HG03045 (cell line): ENCODE results near the gene EDARADD.
"Not testable (repeated sequence)": the region's sequence is repeated elsewhere in the genome, so short reads cannot be mapped to it uniquely, and the experiment has no call there.

ENCODE experiments used
- ATAC-seq: cut with Tn5 transposase; IDR thresholded peaks from one replicate; pipeline ENCODE4 v1.9.1; 2021; ENCODE audit warnings: mild to moderate bottlenecking, moderate library complexity; ENCODE audit not compliant: unreplicated experiment

EDARADD gene

DNA sequence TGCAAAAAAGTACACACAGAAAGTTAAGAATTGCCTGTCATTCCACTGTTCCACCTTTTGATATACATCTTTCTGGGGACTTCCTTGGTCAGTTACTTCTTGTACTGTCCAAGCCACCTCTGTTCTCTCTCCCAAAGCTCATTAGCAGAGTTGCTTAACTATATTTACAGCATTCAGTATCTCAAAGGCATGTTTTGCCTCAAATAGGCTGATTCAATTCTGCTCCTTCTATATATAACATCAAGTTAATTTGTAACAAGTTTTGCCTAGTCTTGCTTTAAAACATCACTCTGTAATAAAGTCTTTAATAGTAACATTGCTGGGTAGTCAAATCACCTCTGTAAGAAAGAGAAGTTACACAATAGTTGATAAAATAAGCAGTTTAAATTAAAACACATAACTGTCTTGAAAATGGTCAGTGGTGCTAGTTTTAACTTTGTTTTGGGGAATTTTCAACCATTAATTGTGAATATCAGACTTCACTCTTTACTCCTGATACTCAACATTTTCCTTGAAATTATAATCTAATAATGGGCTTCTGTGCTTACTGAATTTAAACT, 35.7 kb downstream of the EDARADD start:
- ATAC-seq, result no peak

DNA sequence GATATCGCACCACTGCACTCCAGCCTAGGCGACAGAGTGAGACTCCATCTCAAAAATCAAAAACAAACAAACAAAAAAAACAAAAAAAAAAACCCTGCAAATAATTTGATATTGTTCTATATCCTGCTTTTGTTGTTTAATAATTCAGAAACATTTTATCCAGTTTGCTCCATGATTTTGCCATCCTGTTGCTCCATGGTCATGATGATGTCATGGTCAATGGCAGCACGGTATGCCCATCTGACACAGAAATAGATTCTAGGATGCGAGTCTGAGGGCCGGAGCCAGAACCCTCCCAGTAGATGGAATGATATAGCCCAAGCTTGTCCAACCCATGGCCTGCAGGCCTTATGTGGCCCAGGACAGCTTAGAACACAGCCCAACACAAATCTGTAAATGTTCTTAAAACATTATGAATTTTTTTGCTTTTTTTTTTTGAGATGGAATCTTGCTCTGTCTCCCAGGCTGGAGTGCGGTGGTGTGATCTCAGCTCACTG, 39.8 kb downstream of the EDARADD start:
- no peak for ATAC-seq

DNA sequence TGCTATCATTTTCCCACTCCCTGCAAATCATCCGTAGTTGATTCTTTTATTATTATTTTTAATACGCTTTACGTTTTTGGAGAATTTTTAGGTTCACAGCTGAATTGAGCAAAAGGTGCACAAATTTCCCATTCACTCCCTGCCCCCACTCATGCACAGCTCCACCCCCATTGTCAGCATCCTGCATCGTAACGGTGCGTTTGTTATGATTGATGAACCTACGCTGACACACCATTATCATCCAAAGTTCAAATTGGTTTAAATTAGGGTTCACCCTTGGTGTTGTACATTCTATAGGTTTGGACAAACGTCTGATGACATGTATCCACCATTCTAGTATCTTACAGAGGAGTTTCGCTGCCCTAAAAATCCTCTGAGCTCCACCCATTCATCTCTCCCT, 44.5 kb downstream of the EDARADD start:
- no peak for ATAC-seq

- ATAC-seq, result no peak
Observed at GRCh38 chr1:236440373-236440772, 46.3 kb downstream of the EDARADD start.

- ATAC-seq, result no peak
Observed at GRCh38 chr1:236450779-236451178, 56.7 kb downstream of the EDARADD start.

GRCh38 chr1:236451796-236452373, 57.8 kb downstream of the EDARADD start:
- no peak for ATAC-seq

DNA sequence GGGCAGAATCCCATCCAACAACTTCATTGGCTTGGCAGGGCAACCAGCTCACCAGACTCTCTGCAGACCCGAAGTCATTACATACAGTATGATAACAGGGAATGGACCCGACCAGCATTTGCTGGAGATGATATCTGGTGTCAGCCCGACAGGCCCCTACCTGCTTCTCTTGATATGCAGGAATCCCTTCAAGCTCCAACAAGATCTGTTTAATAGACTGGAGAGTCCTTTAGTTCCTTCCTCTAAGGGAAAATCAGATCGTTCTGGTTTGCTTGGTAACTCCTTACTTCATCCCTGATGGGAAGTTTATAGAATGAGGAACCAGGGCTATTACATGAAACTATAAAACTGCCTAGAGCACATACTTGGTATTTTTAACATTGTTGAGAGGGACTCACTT, 61.2 kb downstream of the EDARADD start:
- no peak for ATAC-seq

GRCh38 chr1:236457775-236458174, 63.7 kb downstream of the EDARADD start:
- peak; percentile 63 for ATAC-seq

- no peak for ATAC-seq
Observed at GRCh38 chr1:236458996-236459395, 64.9 kb downstream of the EDARADD start.

DNA sequence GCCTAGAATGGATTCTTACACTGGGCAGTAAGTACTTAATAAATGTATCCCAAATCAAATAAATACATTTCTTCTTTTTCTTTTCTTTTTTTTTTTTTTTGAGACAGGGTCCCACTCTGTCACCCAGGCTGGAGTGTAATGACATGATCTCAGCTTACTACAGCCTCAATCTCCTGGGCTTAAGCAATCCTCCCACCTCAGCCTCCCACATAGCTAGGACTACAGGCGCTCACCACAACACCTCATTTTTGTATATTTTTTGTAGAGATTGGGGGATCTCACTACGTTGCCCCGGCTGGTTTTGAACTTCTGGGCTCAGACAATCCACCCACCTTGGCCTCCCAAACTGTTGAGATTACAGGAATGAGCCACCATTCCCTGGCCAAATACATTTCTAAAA, 66.0 kb downstream of the EDARADD start:
- ATAC-seq, result no peak

DNA sequence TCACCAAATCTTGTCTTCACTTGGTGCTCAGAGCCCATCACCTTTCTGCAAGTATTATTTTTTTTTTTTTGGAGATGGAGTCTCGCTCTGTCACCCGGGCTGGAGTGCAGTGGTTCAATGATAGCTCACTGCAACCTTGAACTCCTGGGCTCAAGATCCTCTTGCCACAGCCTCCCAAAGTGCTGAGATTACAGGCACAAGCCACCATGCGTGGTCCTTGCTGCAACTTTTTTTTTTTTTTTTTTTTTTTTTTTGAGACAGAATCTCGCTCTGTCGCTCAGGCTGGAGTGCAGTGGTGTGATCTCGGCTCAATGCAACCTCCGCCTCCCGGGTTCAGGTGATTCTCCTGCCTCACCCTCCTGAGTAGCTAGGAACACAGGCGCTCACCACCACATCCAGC, 70.1 kb downstream of the EDARADD start:
- not testable (repeated sequence) for ATAC-seq

- peak; percentile 8 for ATAC-seq
Observed at GRCh38 chr1:236465231-236465958, 71.3 kb downstream of the EDARADD start.

- ATAC-seq, result peak; percentile 81
Observed at GRCh38 chr1:236465959-236466303, 71.8 kb downstream of the EDARADD start.

GRCh38 chr1:236467327-236467641, 73.2 kb downstream of the EDARADD start:
- no peak for ATAC-seq

DNA sequence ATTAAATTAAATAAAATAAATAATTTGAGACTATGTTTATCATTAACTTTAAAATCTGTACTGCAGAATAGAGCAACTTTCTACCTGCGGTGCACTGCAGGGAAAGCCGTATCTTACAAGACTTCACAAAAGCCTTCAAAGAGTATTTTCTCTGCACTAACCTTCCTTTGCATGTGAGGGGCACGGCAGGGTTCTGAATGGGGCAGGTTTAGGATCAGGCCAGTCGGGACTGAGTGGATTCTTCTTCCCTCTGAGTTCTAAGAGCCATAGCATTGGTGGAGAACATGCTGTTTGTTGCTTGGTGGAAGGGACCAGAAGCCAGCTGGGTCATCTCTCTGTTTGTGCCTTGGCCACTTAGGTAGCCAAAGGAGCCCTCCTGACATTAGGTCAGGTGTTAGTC, 74.5 kb downstream of the EDARADD start:
- no peak for ATAC-seq

GRCh38 chr1:236469466-236469865, 75.4 kb downstream of the EDARADD start:
- ATAC-seq, result no peak

DNA sequence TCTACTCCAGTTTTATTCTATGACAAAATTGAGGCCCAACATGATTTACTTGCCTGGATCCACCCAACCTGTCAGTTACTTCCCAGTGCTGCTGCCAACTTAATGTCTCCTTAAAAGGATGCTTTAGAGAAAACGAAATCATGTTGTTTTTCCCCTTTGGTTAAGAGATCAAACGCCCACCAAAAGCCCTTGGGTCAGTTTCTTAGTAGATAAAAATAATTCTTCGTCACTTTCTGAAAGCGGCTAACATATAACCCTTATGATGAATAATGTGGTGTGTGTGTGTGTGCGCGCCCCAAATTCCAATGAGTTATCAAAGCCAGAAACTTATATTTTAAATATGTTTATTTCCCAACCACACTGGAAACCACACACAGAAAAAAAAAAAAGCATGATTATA, 77.0 kb downstream of the EDARADD start:
- no peak for ATAC-seq

GRCh38 chr1:236471653-236472052, 77.6 kb downstream of the EDARADD start:
- no peak for ATAC-seq

DNA sequence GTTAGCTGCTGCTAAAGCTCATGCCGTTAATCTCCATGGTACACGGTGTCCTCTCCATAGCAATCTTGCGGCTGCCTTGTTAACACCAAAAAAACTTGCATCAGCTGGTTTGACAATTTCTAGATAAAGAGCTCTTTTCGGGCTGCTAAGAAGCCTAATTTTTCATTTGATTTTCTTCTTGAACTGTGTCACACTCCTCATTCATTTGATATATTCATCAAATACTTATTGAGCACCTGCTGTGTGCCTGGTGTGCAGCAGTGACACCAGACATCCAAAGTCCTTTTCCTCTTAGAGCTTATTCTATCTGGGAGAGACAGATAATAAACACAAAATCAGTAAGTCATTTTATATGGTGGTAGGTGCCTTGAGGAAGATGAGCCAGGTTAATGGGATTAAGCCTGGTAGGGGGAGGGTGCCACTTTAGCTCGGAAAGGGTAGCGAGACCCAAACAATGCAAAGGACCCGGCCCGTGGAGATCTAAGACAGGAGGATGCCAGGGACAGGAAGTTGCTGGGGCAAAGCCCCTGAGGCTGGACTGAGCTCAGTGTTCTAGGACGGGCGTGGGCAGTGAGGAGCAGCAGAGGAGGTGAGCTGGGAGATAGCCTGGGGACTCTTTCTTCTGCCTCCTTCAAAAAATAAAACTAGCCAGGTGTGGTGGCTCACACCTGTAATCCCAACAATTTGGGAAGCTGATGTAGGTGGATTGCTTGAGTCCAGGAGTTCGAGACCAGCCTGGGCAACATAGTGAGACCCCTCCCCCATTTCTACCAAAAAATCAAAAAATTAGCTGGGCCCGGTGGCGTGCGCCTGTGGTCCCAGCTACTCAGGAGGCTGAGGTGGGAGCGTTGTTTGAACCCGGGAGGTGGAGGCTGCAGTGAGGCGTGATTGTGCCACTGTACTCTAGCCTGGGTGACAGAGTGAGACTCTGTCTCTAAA, 79.0 kb downstream of the EDARADD start:
- no peak for ATAC-seq

GRCh38 chr1:236476019-236476418, 81.9 kb downstream of the EDARADD start:
- no peak for ATAC-seq

- no peak for ATAC-seq
Observed at GRCh38 chr1:236480758-236481436, 86.8 kb downstream of the EDARADD start.
